Measurements from ENCODE around the gene ZC3H12D.

ZC3H12D gene

DNA sequence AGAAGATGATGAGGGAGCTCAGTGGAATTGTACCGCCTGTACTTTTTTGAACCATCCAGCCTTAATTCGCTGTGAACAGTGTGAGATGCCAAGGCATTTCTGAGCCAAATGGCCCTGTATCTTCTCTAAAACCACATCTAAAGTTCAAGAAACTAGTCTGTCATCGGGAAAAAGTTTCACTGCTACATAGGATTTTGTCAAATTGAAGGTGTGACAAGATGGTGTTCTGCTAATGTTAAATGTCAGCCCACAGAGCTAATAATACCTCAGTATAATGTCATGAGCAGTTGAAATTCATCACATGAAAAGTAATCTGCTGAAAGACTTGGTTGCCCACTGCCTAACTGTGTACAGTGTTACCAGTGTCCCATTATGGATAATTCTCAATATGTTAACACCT is 75.2 kb downstream of the ZC3H12D start:
- no peak overlapping the region for H3K4me3 ChIP-seq (ENCODE audit: low read length)
- no peaks in the 10 kb centered on the region for H3K9me2 ChIP-seq (replicated peaks; ENCODE audit: control insufficient read depth, low read length)
- H3K79me2 ChIP-seq (ENCODE audit: control insufficient read depth, low read length), result no peaks in the 10 kb centered on the region
- H3K36me3 ChIP-seq (ENCODE audit: control insufficient read depth, low read length), result peaks cover 29% of the 10 kb centered on the region
- H3K27me3 ChIP-seq (ENCODE audit: control insufficient read depth, low read length), result no peaks in the 10 kb centered on the region
- H3K9me3 ChIP-seq (ENCODE audit: control insufficient read depth, insufficient read depth, low read length), result no peaks in the 10 kb centered on the region
- H3K4me1 ChIP-seq (ENCODE audit: control insufficient read depth, low read length), result no peaks in the 10 kb centered on the region
- peaks cover 4% of the 10 kb centered on the region; the same call in 1 of the 2 replicates for H3F3A ChIP-seq (ENCODE audit: control insufficient read depth, insufficient read depth)
- H3K4me2 ChIP-seq (ENCODE audit: low read length), result no peak overlapping the region
- TF ChIP-seq, protein P1, sequence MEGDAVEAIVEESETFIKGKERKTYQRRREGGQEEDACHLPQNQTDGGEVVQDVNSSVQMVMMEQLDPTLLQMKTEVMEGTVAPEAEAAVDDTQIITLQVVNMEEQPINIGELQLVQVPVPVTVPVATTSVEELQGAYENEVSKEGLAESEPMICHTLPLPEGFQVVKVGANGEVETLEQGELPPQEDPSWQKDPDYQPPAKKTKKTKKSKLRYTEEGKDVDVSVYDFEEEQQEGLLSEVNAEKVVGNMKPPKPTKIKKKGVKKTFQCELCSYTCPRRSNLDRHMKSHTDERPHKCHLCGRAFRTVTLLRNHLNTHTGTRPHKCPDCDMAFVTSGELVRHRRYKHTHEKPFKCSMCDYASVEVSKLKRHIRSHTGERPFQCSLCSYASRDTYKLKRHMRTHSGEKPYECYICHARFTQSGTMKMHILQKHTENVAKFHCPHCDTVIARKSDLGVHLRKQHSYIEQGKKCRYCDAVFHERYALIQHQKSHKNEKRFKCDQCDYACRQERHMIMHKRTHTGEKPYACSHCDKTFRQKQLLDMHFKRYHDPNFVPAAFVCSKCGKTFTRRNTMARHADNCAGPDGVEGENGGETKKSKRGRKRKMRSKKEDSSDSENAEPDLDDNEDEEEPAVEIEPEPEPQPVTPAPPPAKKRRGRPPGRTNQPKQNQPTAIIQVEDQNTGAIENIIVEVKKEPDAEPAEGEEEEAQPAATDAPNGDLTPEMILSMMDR (IDR thresholded peaks at IDR 0.05; ENCODE audit: low read depth, low read length, poor library complexity, severe bottlenecking), result no peak
- no peak for TF ChIP-seq EZH2phosphoT487 (IDR thresholded peaks at IDR 0.05; ENCODE audit: borderline replicate concordance, low read length)
- H4K20me1 ChIP-seq (ENCODE audit: control insufficient read depth, insufficient read depth, low read depth, low read length), result no peaks in the 10 kb centered on the region
- H3K27ac ChIP-seq (ENCODE audit: low read depth, low read length), result no peak overlapping the region

DNA sequence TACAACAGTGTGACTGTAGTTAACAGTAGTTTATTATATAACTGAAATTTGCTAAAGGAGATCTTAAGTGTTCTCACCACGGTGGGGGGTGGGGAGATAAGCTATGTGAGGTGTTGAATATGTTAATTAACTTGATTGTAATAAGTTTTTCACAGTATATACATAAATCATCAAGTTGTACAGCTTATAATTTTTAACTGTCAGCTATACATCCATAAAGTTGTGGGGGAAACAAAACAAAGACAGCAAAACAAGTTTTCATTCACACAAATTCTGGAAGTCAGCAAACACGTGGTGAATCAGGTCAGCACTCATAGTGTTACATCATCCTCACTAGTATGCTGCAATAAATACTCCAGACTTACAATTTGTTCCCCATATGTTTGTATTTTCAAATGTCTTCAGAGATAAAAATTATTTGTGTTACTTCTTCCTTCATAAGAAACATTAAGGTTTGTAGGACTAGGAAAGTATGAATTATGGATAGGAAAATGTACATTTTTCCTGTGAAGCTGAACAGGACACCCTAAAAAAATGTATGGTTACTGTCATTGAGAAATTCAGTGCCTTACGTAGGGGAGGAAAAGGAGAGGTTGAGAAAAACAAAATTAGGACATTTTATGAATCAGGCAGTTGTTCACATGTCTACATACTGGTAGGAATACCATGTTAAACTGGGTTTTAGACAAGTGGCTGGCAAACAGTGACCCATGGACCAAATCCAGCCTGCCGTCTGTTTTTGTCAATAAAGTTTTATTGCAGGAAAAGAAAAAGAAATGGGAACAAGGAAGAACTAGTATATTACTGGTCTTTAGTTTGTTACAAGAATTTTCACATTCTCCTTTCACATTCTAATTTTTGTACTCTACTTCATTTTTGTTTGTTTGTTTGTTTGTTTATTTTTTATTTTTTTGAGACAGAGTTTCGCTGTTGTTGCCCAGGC is 78.7 kb downstream of the ZC3H12D start:
- Histone ChIP-seq H3K4me2 (ENCODE audit: low read length) (no peak overlapping the region), H3K9me2 (replicated peaks; ENCODE audit: control insufficient read depth, low read length) (no peaks in the 10 kb centered on the region), H3K27me3 (ENCODE audit: control insufficient read depth, low read length) (no peaks in the 10 kb centered on the region), H3K79me2 (ENCODE audit: control insufficient read depth, low read length) (no peaks in the 10 kb centered on the region), H3K4me3 (ENCODE audit: low read length) (no peak overlapping the region), H3K4me1 (ENCODE audit: control insufficient read depth, low read length) (no peaks in the 10 kb centered on the region), H3K27ac (ENCODE audit: low read depth, low read length) (no peak overlapping the region), H3F3A (ENCODE audit: control insufficient read depth, insufficient read depth) (no peaks in the 10 kb centered on the region), H3K36me3 (ENCODE audit: control insufficient read depth, low read length) (peaks cover 49% of the 10 kb centered on the region), H3K9me3 (ENCODE audit: control insufficient read depth, insufficient read depth, low read length) (no peaks in the 10 kb centered on the region), H4K20me1 (ENCODE audit: control insufficient read depth, insufficient read depth, low read depth, low read length) (no peaks in the 10 kb centered on the region)
- TF ChIP-seq EZH2phosphoT487 (IDR thresholded peaks at IDR 0.05; ENCODE audit: borderline replicate concordance, low read length), result no peak
- TF ChIP-seq, protein P1 (IDR thresholded peaks at IDR 0.05; ENCODE audit: low read depth, low read length, poor library complexity, severe bottlenecking), result no peak

DNA sequence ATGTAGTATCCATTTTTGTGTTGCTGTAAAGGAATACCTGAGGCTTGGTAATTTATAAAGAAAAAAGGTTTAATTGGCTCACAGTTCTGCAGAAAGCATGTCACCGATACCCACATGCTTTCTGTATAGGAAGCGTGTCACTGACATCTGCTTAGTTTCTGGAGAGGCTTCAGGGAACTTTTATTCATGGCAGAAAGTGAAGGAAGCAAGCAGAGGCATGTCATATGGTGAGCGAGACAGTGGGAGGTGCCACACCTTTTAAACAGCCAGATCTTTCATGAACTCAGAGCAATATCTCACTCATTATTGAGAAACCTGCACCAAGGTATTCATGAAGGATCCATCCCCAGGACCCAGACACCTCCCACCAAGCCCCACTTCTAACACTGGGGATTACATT is 81.3 kb downstream of the ZC3H12D start:
- Histone ChIP-seq H3K36me3 (ENCODE audit: control insufficient read depth, low read length) (peaks cover 48% of the 10 kb centered on the region), H3K9me2 (replicated peaks; ENCODE audit: control insufficient read depth, low read length) (no peaks in the 10 kb centered on the region)
- TF ChIP-seq EZH2phosphoT487 (IDR thresholded peaks at IDR 0.05; ENCODE audit: borderline replicate concordance, low read length), result no peak
- TF ChIP-seq, protein P1 (IDR thresholded peaks at IDR 0.05; ENCODE audit: low read depth, low read length, poor library complexity, severe bottlenecking), result no peak

More for the DNA sequence above, 81.3 kb downstream of the ZC3H12D start:
- Histone ChIP-seq H3F3A (ENCODE audit: control insufficient read depth, insufficient read depth) (no peaks in the 10 kb centered on the region), H3K4me1 (ENCODE audit: control insufficient read depth, low read length) (no peaks in the 10 kb centered on the region), H3K27ac (ENCODE audit: low read depth, low read length) (no peak overlapping the region), H3K9me3 (ENCODE audit: control insufficient read depth, insufficient read depth, low read length) (no peaks in the 10 kb centered on the region), H4K20me1 (ENCODE audit: control insufficient read depth, insufficient read depth, low read depth, low read length) (no peaks in the 10 kb centered on the region), H3K79me2 (ENCODE audit: control insufficient read depth, low read length) (no peaks in the 10 kb centered on the region), H3K4me3 (ENCODE audit: low read length) (no peak overlapping the region), H3K4me2 (ENCODE audit: low read length) (no peak overlapping the region), H3K27me3 (ENCODE audit: control insufficient read depth, low read length) (no peaks in the 10 kb centered on the region)

All from DOHH2 (cell line).